ENCODE results near the gene NAALADL2.

DNA sequence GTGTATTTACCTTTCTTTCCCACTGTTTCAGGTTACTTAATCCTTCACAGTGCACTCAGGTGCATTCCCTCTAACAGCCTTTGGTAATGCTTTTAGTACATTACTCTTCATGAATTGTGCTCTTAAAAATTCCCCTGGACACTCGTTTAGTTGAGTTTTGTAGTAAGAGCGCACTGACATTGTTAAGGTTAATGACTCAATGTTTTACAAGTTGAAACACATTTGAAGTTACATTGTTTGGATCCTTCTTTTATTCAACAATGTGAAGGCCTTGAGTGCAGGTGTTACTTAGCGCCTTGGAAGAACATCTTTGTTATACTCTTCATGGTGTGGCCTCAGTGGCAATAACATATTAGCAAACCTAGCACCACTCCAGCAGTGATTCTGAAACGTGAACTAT is 739.6 kb downstream of the NAALADL2 start:
- TF ChIP-seq, protein P1, sequence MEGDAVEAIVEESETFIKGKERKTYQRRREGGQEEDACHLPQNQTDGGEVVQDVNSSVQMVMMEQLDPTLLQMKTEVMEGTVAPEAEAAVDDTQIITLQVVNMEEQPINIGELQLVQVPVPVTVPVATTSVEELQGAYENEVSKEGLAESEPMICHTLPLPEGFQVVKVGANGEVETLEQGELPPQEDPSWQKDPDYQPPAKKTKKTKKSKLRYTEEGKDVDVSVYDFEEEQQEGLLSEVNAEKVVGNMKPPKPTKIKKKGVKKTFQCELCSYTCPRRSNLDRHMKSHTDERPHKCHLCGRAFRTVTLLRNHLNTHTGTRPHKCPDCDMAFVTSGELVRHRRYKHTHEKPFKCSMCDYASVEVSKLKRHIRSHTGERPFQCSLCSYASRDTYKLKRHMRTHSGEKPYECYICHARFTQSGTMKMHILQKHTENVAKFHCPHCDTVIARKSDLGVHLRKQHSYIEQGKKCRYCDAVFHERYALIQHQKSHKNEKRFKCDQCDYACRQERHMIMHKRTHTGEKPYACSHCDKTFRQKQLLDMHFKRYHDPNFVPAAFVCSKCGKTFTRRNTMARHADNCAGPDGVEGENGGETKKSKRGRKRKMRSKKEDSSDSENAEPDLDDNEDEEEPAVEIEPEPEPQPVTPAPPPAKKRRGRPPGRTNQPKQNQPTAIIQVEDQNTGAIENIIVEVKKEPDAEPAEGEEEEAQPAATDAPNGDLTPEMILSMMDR (IDR thresholded peaks at IDR 0.05) = no peak
- no peak for TF ChIP-seq POLR2A (IDR thresholded peaks at IDR 0.05)
- TF ChIP-seq EP300 (IDR thresholded peaks at IDR 0.05) = no peak
